Measurements from ENCODE around the gene IPMK.

IPMK gene

DNA sequence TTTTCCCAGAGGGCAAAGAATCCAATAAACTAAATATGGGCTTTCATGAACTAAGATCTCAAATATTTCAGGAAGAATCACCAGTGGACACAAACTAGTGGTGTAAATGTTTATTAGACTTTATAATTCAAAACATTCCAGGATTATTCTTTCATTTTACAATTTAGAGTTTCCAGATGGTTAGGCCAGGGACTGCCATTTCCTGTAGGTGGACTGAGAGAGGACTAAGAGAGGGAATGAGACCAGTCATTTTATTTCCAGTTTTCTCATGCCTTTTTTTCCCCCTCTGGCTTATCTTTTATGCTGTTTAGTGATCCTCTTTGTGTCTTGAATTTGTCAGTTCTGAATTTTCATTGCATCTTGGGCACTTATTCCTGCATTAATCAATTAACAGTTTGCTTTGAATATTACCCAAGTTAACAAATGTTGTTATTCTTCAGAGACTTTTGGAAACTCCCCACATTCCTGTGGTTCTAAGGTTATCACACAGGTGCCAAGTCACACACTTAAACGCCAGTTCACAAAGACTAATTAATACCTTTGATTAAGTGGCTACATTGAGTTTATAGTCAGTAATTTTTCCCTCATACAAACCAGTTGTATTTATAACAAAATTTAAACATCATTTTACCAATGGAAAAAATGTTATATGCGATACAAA is 13.5 kb upstream of the IPMK start:
- Mint-ChIP-seq H3K4me3 (no peak overlapping the region), H3K27ac (no peak overlapping the region), H3K9me3 (no peaks in the 10 kb centered on the region), H3K4me1 (no peaks in the 10 kb centered on the region), H3K36me3 (ENCODE audit: low read depth) (peaks cover 27% of the 10 kb centered on the region), H3K27me3 (ENCODE audit: low read depth) (no peaks in the 10 kb centered on the region)
- TF ChIP-seq, protein P1, sequence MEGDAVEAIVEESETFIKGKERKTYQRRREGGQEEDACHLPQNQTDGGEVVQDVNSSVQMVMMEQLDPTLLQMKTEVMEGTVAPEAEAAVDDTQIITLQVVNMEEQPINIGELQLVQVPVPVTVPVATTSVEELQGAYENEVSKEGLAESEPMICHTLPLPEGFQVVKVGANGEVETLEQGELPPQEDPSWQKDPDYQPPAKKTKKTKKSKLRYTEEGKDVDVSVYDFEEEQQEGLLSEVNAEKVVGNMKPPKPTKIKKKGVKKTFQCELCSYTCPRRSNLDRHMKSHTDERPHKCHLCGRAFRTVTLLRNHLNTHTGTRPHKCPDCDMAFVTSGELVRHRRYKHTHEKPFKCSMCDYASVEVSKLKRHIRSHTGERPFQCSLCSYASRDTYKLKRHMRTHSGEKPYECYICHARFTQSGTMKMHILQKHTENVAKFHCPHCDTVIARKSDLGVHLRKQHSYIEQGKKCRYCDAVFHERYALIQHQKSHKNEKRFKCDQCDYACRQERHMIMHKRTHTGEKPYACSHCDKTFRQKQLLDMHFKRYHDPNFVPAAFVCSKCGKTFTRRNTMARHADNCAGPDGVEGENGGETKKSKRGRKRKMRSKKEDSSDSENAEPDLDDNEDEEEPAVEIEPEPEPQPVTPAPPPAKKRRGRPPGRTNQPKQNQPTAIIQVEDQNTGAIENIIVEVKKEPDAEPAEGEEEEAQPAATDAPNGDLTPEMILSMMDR (IDR thresholded peaks at IDR 0.05; ENCODE audit: unreplicated experiment in 3 of 3), result no peak

- no peaks in the 10 kb centered on the region for H3K27me3 Mint-ChIP-seq (ENCODE audit: low read depth)
- H3K27ac Mint-ChIP-seq, result no peak overlapping the region
- H3K4me1 Mint-ChIP-seq, result peaks cover 6% of the 10 kb centered on the region
- peaks cover 27% of the 10 kb centered on the region for H3K36me3 Mint-ChIP-seq (ENCODE audit: low read depth)
- TF ChIP-seq, protein P1 (IDR thresholded peaks at IDR 0.05; ENCODE audit: unreplicated experiment in 3 of 3), result no peak
- no peaks in the 10 kb centered on the region for H3K9me3 Mint-ChIP-seq
- no peak overlapping the region for H3K4me3 Mint-ChIP-seq
Measured at GRCh38 chr10:58280477-58280876, 12.8 kb upstream of the IPMK start.

DNA sequence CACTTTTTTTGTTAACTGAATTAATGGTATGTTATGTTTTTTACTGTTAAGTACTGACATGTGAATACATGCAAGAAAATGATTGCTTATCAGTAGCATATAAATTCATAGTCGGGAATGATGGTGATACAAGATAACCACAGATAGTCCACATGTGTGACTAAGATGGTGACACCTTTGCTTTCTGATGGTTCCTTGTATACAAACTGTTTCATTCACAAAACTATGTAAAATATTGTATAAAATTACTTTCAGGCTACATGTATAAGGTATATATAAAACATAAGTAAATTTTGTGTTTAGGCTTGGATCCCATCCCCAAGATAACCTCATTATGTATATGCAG is 11.2 kb upstream of the IPMK start:
- Mint-ChIP-seq H3K9me3 (no peaks in the 10 kb centered on the region), H3K27me3 (ENCODE audit: low read depth) (no peaks in the 10 kb centered on the region), H3K27ac (no peak overlapping the region), H3K36me3 (ENCODE audit: low read depth) (peaks cover 27% of the 10 kb centered on the region), H3K4me3 (no peak overlapping the region), H3K4me1 (peaks cover 12% of the 10 kb centered on the region)
- TF ChIP-seq, protein P1 (IDR thresholded peaks at IDR 0.05; ENCODE audit: unreplicated experiment in 3 of 3), result no peak

- peaks cover 26% of the 10 kb centered on the region for H3K36me3 Mint-ChIP-seq (ENCODE audit: low read depth)
- no peaks in the 10 kb centered on the region for H3K27me3 Mint-ChIP-seq (ENCODE audit: low read depth)
- H3K4me3 Mint-ChIP-seq, result no peak overlapping the region
- H3K4me1 Mint-ChIP-seq, result peaks cover 12% of the 10 kb centered on the region
- no peaks in the 10 kb centered on the region for H3K9me3 Mint-ChIP-seq
- H3K27ac Mint-ChIP-seq, result no peak overlapping the region
- TF ChIP-seq, protein P1 (IDR thresholded peaks at IDR 0.05; ENCODE audit: unreplicated experiment in 3 of 3), result no peak
Measured at GRCh38 chr10:58278274-58278961, 10.7 kb upstream of the IPMK start.

DNA sequence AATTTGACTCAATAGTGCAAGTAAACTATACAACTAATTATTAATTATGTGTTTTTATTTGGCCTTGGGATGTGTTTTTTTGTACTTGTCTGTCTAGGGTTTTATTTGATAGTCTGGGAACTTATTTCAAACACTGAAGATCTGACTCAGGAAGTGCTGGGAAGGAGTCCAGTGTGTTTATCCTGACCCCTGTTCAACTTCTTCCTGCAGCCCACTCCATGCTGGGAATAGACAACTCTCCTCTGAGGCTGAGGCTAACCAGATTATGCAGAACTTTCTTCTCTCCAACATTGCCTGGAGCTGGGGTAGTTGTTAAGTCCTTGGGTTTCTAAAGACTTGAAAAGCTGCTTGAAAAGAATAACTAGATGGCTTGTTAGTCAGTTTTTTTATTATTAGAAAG is 8.2 kb upstream of the IPMK start:
- peaks cover 12% of the 10 kb centered on the region for H3K4me1 Mint-ChIP-seq
- peaks cover 16% of the 10 kb centered on the region for H3K36me3 Mint-ChIP-seq (ENCODE audit: low read depth)
- H3K27me3 Mint-ChIP-seq (ENCODE audit: low read depth), result no peaks in the 10 kb centered on the region
- peak overlapping the region in 2 of 3 experiments; percentile 11 to 82 for H3K27ac Mint-ChIP-seq
- peak overlapping the region in 1 of 3 experiments; percentile 32 for H3K4me3 Mint-ChIP-seq
- no peaks in the 10 kb centered on the region for H3K9me3 Mint-ChIP-seq
- TF ChIP-seq, protein P1 (IDR thresholded peaks at IDR 0.05; ENCODE audit: unreplicated experiment in 3 of 3), result no peak

GRCh38 chr10:58275261-58275660 is 7.6 kb upstream of the IPMK start:
- peak overlapping the region in 2 of 3 experiments; percentile 2 to 35 for H3K4me3 Mint-ChIP-seq
- peaks cover 12% of the 10 kb centered on the region for H3K4me1 Mint-ChIP-seq
- TF ChIP-seq, protein P1 (IDR thresholded peaks at IDR 0.05; ENCODE audit: unreplicated experiment in 3 of 3), result no peak
- peak overlapping the region in 1 of 3 experiments; percentile 82 for H3K27ac Mint-ChIP-seq
- no peaks in the 10 kb centered on the region for H3K27me3 Mint-ChIP-seq (ENCODE audit: low read depth)
- H3K9me3 Mint-ChIP-seq, result no peaks in the 10 kb centered on the region
- peaks cover 11% of the 10 kb centered on the region for H3K36me3 Mint-ChIP-seq (ENCODE audit: low read depth)

Data from nephron (organoid).